ENCODE results near the gene TFRC. TPM values are rescaled to one million over a fixed set of nuclear protein-coding genes. Genes with fewer than 3 reads are reported as not detected.
"Not testable (repeated sequence)": the region's sequence is repeated elsewhere in the genome, so short reads cannot be mapped to it uniquely, and the experiment has no call there.

The TFRC gene
- total RNA-seq, 3 donors from 2014 or later = 57.6 to 116 (median 80.3) TPM

DNA sequence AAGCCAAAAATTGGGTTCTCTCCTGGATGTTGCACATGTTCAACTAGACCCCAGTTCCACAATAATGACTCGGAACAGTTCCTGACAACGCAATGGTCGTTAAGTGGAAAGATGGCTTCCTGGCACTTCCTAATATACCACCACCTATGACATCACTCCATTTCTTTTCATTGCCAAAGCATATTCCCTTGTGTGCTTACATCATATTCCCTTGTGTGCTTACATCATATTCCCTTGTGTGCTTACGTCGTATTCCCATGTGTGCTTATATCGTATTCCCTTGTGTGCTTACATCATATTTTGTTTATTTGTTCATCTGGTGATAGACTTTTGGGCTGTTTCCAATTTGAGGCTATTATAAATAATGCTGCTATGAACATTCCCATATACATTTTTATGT is 39.2 kb downstream of the TFRC start:
- no peak overlapping the region for H3K4me3 ChIP-seq
- H3K27ac ChIP-seq = no peak overlapping the region
- TF ChIP-seq, protein P1, sequence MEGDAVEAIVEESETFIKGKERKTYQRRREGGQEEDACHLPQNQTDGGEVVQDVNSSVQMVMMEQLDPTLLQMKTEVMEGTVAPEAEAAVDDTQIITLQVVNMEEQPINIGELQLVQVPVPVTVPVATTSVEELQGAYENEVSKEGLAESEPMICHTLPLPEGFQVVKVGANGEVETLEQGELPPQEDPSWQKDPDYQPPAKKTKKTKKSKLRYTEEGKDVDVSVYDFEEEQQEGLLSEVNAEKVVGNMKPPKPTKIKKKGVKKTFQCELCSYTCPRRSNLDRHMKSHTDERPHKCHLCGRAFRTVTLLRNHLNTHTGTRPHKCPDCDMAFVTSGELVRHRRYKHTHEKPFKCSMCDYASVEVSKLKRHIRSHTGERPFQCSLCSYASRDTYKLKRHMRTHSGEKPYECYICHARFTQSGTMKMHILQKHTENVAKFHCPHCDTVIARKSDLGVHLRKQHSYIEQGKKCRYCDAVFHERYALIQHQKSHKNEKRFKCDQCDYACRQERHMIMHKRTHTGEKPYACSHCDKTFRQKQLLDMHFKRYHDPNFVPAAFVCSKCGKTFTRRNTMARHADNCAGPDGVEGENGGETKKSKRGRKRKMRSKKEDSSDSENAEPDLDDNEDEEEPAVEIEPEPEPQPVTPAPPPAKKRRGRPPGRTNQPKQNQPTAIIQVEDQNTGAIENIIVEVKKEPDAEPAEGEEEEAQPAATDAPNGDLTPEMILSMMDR (IDR thresholded peaks at IDR 0.05) = no peak
- TF ChIP-seq POLR2AphosphoS5 (IDR thresholded peaks at IDR 0.05) (no peak), POLR2A (IDR thresholded peaks at IDR 0.05) (no peak)
- no peak for DNase-seq (ENCODE audit: low spot score in 2 of 2)
- intact Hi-C loops (cut with DNase I; ENCODE audit: low total_unique reads) = no loop called here
- H3K27me3 ChIP-seq = no peaks in the 10 kb centered on the region
- no peaks in the 10 kb centered on the region for H3K36me3 ChIP-seq
- peaks cover 0 to 9% of the 10 kb centered on the region in 2 donors for H3K9me3 ChIP-seq
- no peaks in the 10 kb centered on the region for H3K4me1 ChIP-seq

DNA sequence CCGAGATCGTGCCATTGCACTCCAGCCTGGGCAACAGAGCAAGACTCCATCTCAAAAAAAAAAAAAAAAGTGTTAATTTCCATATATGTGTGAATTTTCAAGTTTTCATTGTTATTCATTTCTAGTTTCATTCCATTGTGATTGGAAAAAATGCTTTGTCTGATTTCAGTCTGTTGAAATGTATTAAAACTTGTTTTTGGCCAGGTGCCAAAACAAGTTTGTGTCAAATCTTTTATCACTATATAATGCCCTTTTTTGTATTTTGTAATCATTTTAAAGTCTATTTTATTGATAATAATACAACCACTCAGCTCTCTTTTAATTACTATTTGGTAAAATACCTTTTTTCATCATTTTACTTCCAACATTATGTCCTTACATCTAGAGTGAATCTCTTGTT is 42.5 kb downstream of the TFRC start:
- intact Hi-C loops (cut with DNase I; ENCODE audit: low total_unique reads) = no loop called here
- Histone ChIP-seq H3K36me3 (no peaks in the 10 kb centered on the region), H3K4me1 (no peaks in the 10 kb centered on the region), H3K4me3 (no peak overlapping the region), H3K27me3 (no peaks in the 10 kb centered on the region), H3K27ac (no peak overlapping the region), H3K9me3 (peaks cover 0 to 9% of the 10 kb centered on the region in 2 donors)
- DNase-seq (ENCODE audit: low spot score in 2 of 2) = no peak
- TF ChIP-seq POLR2AphosphoS5 (IDR thresholded peaks at IDR 0.05) = no peak

DNA sequence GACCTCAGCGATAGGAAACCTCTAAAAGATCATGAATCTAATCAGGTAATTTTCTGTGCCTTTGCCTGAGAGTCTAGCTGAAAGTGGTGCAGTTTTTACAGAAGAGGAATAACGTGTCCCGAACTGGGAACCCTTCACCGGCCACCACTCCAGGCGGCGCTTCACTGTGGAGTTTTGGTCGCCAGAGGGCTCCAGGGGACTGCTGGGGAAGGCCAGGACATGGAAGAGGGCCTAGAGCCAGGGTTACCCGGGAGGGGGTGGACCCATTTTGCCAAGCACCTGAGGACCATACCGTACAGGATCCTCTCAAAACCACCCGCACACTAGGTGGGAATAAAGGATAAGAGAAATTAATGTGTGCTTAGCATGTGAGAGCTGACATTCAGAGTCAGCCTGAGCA is 55.8 kb downstream of the TFRC start:
- H3K9me3 ChIP-seq; DNase-seq (ENCODE audit: low spot score in 2 of 2); H3K4me1 ChIP-seq; intact Hi-C loops (cut with DNase I; ENCODE audit: low total_unique reads); H3K27me3 ChIP-seq; H3K27ac ChIP-seq; H3K4me3 ChIP-seq; H3K36me3 ChIP-seq: not testable (repeated sequence)

DNA sequence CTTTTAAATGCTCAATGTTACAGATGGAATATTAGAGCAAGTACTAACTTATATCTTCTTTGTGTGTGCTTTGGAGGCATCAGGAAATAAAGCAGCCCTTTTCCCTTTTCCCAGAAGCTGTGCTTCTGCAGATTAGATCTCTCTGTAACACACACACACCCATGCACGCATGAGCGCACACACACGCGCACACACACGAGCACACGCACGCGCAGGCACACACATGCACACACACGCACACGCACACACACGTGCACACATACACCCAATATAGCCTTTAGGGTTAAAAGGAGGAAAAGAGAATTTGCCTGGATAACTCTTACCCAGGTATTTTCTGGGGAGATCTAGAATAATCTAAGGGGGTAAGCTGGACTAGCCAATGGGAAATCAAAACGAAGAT is 56.9 kb downstream of the TFRC start:
- intact Hi-C loops (cut with DNase I; ENCODE audit: low total_unique reads) = no loop called here
- no peak overlapping the region for H3K4me3 ChIP-seq
- H3K9me3 ChIP-seq = no peaks in the 10 kb centered on the region
- TF ChIP-seq POLR2AphosphoS5 (IDR thresholded peaks at IDR 0.05) = no peak
- TF ChIP-seq, protein P1 (IDR thresholded peaks at IDR 0.05) = no peak
- TF ChIP-seq POLR2A (IDR thresholded peaks at IDR 0.05) = no peak
- H3K27ac ChIP-seq = no peak overlapping the region
- no peaks in the 10 kb centered on the region for H3K4me1 ChIP-seq
- H3K27me3 ChIP-seq = no peaks in the 10 kb centered on the region
- DNase-seq (ENCODE audit: low spot score in 2 of 2) = no peak
- H3K36me3 ChIP-seq = no peaks in the 10 kb centered on the region

DNA sequence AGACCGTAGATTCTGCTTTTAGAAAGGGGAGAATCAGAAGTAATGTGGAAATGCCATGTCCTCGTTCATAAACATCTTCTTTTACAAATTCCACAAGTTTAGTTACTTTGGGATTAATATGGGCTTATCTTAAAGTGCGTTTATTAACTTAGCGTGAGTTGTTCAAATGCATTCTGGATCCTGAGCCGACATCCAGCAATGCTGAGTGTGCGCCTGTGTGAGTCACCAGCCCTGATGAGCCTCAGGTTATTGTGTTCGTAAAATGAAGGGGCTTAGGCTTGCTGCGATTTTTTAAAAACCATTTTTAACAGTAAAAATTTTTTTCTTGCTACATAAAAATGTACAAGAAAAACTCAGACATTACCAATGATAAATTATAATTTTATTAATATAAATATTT is 57.9 kb downstream of the TFRC start:
- no peak overlapping the region for H3K4me3 ChIP-seq
- no peaks in the 10 kb centered on the region for H3K36me3 ChIP-seq
- H3K4me1 ChIP-seq = no peaks in the 10 kb centered on the region
- intact Hi-C loops (cut with DNase I; ENCODE audit: low total_unique reads) = no loop called here
- H3K27me3 ChIP-seq = no peaks in the 10 kb centered on the region
- TF ChIP-seq POLR2A (IDR thresholded peaks at IDR 0.05) (no peak), POLR2AphosphoS5 (IDR thresholded peaks at IDR 0.05) (no peak)
- TF ChIP-seq, protein P1 (IDR thresholded peaks at IDR 0.05) = no peak
- H3K27ac ChIP-seq = no peak overlapping the region
- DNase-seq (ENCODE audit: low spot score in 2 of 2) = no peak
- H3K9me3 ChIP-seq = no peaks in the 10 kb centered on the region

DNA sequence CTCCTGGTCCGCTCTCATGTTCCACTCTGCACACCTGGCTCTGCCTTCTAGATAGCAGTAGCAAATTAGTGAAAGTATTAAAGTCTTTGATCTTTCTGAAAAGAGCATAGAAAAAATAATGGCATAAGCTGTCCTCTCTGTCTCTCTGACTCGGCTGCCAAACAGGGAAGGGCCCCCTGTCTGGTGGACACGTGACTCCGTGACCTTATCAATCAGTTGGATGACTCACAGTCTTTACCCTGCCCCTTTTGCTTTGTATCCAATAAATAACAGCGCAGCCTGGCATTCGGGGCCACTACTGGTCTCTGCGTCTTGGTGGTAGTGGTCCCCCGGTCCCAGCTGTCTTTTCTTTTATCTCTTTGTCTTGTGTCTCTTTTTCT is 59.4 kb downstream of the TFRC start:
- H3K27me3 ChIP-seq; intact Hi-C loops (cut with DNase I; ENCODE audit: low total_unique reads); H3K27ac ChIP-seq; H3K36me3 ChIP-seq; H3K4me1 ChIP-seq; H3K4me3 ChIP-seq; H3K9me3 ChIP-seq; DNase-seq (ENCODE audit: low spot score in 2 of 2): not testable (repeated sequence)

DNA sequence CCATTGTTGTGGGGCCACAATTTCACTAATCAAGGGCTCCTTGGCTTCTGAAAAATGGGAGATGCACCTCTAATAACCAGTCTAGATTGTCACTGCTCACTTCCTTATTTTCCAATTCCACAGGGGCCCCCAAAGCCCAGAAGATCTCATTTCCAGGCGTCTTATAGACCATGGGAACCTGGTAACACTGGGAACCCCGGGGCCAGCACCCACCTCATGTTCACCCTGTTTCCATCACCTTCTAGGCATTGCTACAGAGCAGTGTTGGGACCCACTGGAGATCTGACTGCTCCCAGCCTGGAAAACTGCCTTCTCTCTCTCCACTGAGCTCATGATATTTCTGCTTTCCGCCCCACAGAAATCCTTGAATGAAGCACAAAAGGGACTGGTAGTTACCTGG is 61.5 kb downstream of the TFRC start:
- TF ChIP-seq, protein P1 (IDR thresholded peaks at IDR 0.05) = no peak
- TF ChIP-seq POLR2A (IDR thresholded peaks at IDR 0.05) = no peak
- TF ChIP-seq POLR2AphosphoS5 (IDR thresholded peaks at IDR 0.05) = no peak
- no peaks in the 10 kb centered on the region for H3K9me3 ChIP-seq
- DNase-seq (ENCODE audit: low spot score in 2 of 2) = no peak
- H3K4me1 ChIP-seq = no peaks in the 10 kb centered on the region
- H3K27me3 ChIP-seq = no peaks in the 10 kb centered on the region
- no peaks in the 10 kb centered on the region for H3K36me3 ChIP-seq
- intact Hi-C loops (cut with DNase I; ENCODE audit: low total_unique reads) = no loop called here
- H3K4me3 ChIP-seq = no peak overlapping the region
- H3K27ac ChIP-seq = no peak overlapping the region

DNA sequence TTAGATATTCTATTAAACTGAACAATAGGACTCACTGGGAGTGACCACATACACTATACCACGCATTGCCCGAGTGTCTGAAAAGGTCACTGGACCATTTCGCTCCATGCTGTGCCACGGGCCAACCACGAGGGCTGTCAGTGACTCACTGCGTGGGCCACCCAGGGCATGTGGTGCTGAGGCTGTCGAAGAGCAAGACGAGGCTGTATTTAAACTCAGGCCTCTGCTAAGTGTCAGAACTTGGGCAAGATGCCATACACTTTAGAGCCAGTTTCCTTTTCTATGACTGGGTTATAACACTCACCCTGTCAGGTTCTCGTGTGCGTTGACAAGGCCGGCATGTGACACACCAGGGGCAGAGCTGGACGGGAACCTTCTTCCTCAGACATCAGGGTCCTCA is 62.3 kb downstream of the TFRC start:
- DNase-seq (ENCODE audit: low spot score in 2 of 2); H3K4me3 ChIP-seq; H3K9me3 ChIP-seq; H3K4me1 ChIP-seq; H3K27me3 ChIP-seq; H3K27ac ChIP-seq; intact Hi-C loops (cut with DNase I; ENCODE audit: low total_unique reads); H3K36me3 ChIP-seq: not testable (repeated sequence)

DNA sequence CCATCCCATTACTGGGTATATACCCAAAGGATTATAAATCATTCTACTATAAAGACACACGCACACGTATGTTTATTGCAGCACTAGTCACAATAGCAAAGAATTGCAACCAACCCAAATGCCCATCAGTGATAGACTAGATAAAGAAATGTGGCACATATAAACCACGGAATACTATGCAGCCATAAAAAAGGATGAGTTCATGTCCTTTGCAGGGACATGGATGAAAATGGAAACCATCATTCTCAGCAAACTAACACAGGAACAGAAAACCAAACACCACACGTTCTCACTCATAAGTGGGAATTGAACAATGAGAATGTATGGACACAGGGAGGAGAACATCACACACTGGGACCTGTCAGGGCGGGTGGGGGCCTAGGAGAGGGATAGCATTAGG is 63.7 kb downstream of the TFRC start:
- intact Hi-C loops (cut with DNase I; ENCODE audit: low total_unique reads); DNase-seq (ENCODE audit: low spot score in 2 of 2): not testable (repeated sequence)

More for the DNA sequence above, 63.7 kb downstream of the TFRC start:
- not testable (repeated sequence) for H3K4me1 ChIP-seq, H3K27ac ChIP-seq, H3K27me3 ChIP-seq, H3K36me3 ChIP-seq, H3K9me3 ChIP-seq, H3K4me3 ChIP-seq
